Measurements from ENCODE around the gene TRPM2. TPM values are rescaled to one million over a fixed set of nuclear protein-coding genes. Genes with fewer than 3 reads are reported as not detected.
A peak's percentile ranks its signal among the peaks of the same experiment; 100 is the strongest.

Gene TRPM2
- total RNA-seq, 1 donor from 2014 or later, result 0.09 TPM

GRCh38 chr21:44365251-44365966 lies 12.0 kb downstream of the TRPM2 start:
- H3K27me3 Mint-ChIP-seq (ENCODE audit: low read depth), result peaks cover 37% of the 10 kb centered on the region

GRCh38 chr21:44365967-44366585 lies 12.7 kb downstream of the TRPM2 start:
- no peak for TF ChIP-seq CTCF (IDR thresholded peaks at IDR 0.05; ENCODE audit: unreplicated experiment)
- peaks cover 43% of the 10 kb centered on the region for H3K27me3 Mint-ChIP-seq (ENCODE audit: low read depth)
- H3K4me1 Mint-ChIP-seq, result peaks cover 8% of the 10 kb centered on the region
- H3K9me3 Mint-ChIP-seq, result peaks cover 9% of the 10 kb centered on the region
- H3K27ac Mint-ChIP-seq, result no peak overlapping the region
- no peaks in the 10 kb centered on the region for H3K36me3 Mint-ChIP-seq
- H3K4me3 Mint-ChIP-seq, result no peak overlapping the region
- no peak for DNase-seq (ENCODE audit: low spot score in 2 of 2, unreplicated experiment in 2 of 2)

More at GRCh38 chr21:44365251-44365966, 12.0 kb downstream of the TRPM2 start:
- Mint-ChIP-seq H3K36me3 (no peaks in the 10 kb centered on the region), H3K27ac (no peak overlapping the region), H3K4me3 (no peak overlapping the region), H3K4me1 (peaks cover 7% of the 10 kb centered on the region), H3K9me3 (peaks cover 9% of the 10 kb centered on the region)
- DNase-seq (ENCODE audit: low spot score in 2 of 2, unreplicated experiment in 2 of 2), result no peak
- TF ChIP-seq CTCF (IDR thresholded peaks at IDR 0.05; ENCODE audit: unreplicated experiment), result no peak

- DNase-seq (ENCODE audit: low spot score in 2 of 2, unreplicated experiment in 2 of 2), result no peak
- Mint-ChIP-seq H3K4me3 (no peak overlapping the region), H3K27me3 (ENCODE audit: low read depth) (peaks cover 46% of the 10 kb centered on the region), H3K4me1 (peaks cover 8% of the 10 kb centered on the region), H3K9me3 (peaks cover 9% of the 10 kb centered on the region), H3K36me3 (no peaks in the 10 kb centered on the region), H3K27ac (no peak overlapping the region)
- TF ChIP-seq CTCF (IDR thresholded peaks at IDR 0.05; ENCODE audit: unreplicated experiment), result no peak
These were observed 13.3 kb downstream of the TRPM2 start for GRCh38 chr21:44366586-44367211.

GRCh38 chr21:44368711-44369446 lies 15.5 kb downstream of the TRPM2 start:
- H3K27ac Mint-ChIP-seq, result no peak overlapping the region
- H3K9me3 Mint-ChIP-seq, result no peaks in the 10 kb centered on the region
- H3K4me1 Mint-ChIP-seq, result peaks cover 8% of the 10 kb centered on the region
- peaks cover 54% of the 10 kb centered on the region for H3K27me3 Mint-ChIP-seq (ENCODE audit: low read depth)
- no peaks in the 10 kb centered on the region for H3K36me3 Mint-ChIP-seq
- TF ChIP-seq CTCF (IDR thresholded peaks at IDR 0.05; ENCODE audit: unreplicated experiment), result no peak
- no peak for DNase-seq (ENCODE audit: low spot score in 2 of 2, unreplicated experiment in 2 of 2)
- H3K4me3 Mint-ChIP-seq, result peak overlapping the region; percentile 42

GRCh38 chr21:44370027-44370735 lies 16.8 kb downstream of the TRPM2 start:
- Mint-ChIP-seq H3K27me3 (ENCODE audit: low read depth) (peaks cover 52% of the 10 kb centered on the region), H3K4me3 (peak overlapping the region; percentile 28), H3K36me3 (no peaks in the 10 kb centered on the region), H3K4me1 (peaks cover 8% of the 10 kb centered on the region), H3K27ac (no peak overlapping the region), H3K9me3 (peaks cover 2% of the 10 kb centered on the region)
- no peak for DNase-seq (ENCODE audit: low spot score in 2 of 2, unreplicated experiment in 2 of 2)
- no peak for TF ChIP-seq CTCF (IDR thresholded peaks at IDR 0.05; ENCODE audit: unreplicated experiment)

All from mesothelial cell of epicardium (in vitro differentiated cells).